HG03159 (cell line): Measurements from ENCODE around the gene EPN2.
"Not testable (repeated sequence)": the region's sequence is repeated elsewhere in the genome, so short reads cannot be mapped to it uniquely, and the experiment has no call there.

Experiments
- ATAC-seq: cut with Tn5 transposase; IDR thresholded peaks from one replicate; pipeline ENCODE4 v1.9.1; 2021; ENCODE audit warnings: mild to moderate bottlenecking, moderate library complexity; ENCODE audit not compliant: unreplicated experiment

EPN2 gene

GRCh38 chr17:19264681-19265080 lies 27.5 kb downstream of the EPN2 start:
- ATAC-seq = no peak

- no peak for ATAC-seq
Measured at GRCh38 chr17:19265755-19266154, 28.6 kb downstream of the EPN2 start.

GRCh38 chr17:19268611-19269010 lies 31.4 kb downstream of the EPN2 start:
- ATAC-seq = no peak

GRCh38 chr17:19269106-19269505 lies 31.9 kb downstream of the EPN2 start:
- no peak for ATAC-seq

GRCh38 chr17:19269641-19270040 lies 32.5 kb downstream of the EPN2 start:
- no peak for ATAC-seq

GRCh38 chr17:19270347-19270703 lies 33.2 kb downstream of the EPN2 start:
- no peak for ATAC-seq

- peak; percentile 78 for ATAC-seq
Measured at GRCh38 chr17:19270704-19271611, 33.8 kb downstream of the EPN2 start.

- no peak for ATAC-seq
Measured at GRCh38 chr17:19271780-19272357, 34.7 kb downstream of the EPN2 start.

GRCh38 chr17:19273731-19274130 lies 36.6 kb downstream of the EPN2 start:
- no peak for ATAC-seq

- ATAC-seq = no peak
Measured at GRCh38 chr17:19274893-19275292, 37.7 kb downstream of the EPN2 start.

GRCh38 chr17:19275457-19276127 lies 38.4 kb downstream of the EPN2 start:
- no peak for ATAC-seq

- not testable (repeated sequence) for ATAC-seq
Measured at GRCh38 chr17:19278284-19278683, 41.1 kb downstream of the EPN2 start.

- ATAC-seq = no peak
Measured at GRCh38 chr17:19278729-19279128, 41.6 kb downstream of the EPN2 start.

GRCh38 chr17:19281161-19281560 lies 44.0 kb downstream of the EPN2 start:
- no peak for ATAC-seq

GRCh38 chr17:19284005-19284959 lies 47.1 kb downstream of the EPN2 start:
- peak; percentile 54 for ATAC-seq

GRCh38 chr17:19285213-19285900 lies 48.2 kb downstream of the EPN2 start:
- ATAC-seq = no peak

GRCh38 chr17:19286751-19287341 lies 49.7 kb downstream of the EPN2 start:
- ATAC-seq = no peak

GRCh38 chr17:19287651-19288050 lies 50.5 kb downstream of the EPN2 start:
- ATAC-seq = no peak

GRCh38 chr17:19288453-19288852 lies 51.3 kb downstream of the EPN2 start:
- ATAC-seq = no peak
